HepG2 (cell line): Measurements from ENCODE around the gene SNCG. TPM values are rescaled to one million over a fixed set of nuclear protein-coding genes. Genes with fewer than 3 reads are reported as not detected.

Source experiments
- BRD4 ChIP-seq: sonication (generic); formaldehyde crosslinking; IDR thresholded peaks from 2 replicates; pipeline ENCODE4 v1.4.0; 2020; ENCODE audit warnings: missing genetic modification reagents
- CTCF ChIP-seq: sonication (generic); formaldehyde crosslinking; IDR thresholded peaks from 2 replicates; pipeline ENCODE4 v1.5.0; 2020; ENCODE audit warnings: mild to moderate bottlenecking, missing genetic modification reagents, moderate library complexity
- IKZF1 ChIP-seq: fragments of 450-650 bp; IDR thresholded peaks from 2 replicates; pipeline ENCODE4 v1.7.1; 2016
- KDM2A ChIP-seq: sonication (generic); formaldehyde crosslinking; IDR thresholded peaks from 2 replicates; pipeline ENCODE4 v1.4.0; 2020; ENCODE audit warnings: low read depth, missing genetic modification reagents, borderline replicate concordance
- SMAD1 ChIP-seq: sonication (generic); formaldehyde crosslinking; IDR thresholded peaks from 2 replicates; pipeline ENCODE4 v1.4.0; 2020; ENCODE audit warnings: missing genetic modification reagents, low read depth, mild to moderate bottlenecking, borderline replicate concordance
- STAG1 ChIP-seq: sonication (generic); formaldehyde crosslinking; IDR thresholded peaks from 2 replicates; pipeline ENCODE4 v1.4.0; 2020; ENCODE audit warnings: missing genetic modification reagents
- ZNF660 ChIP-seq: sonication (generic); formaldehyde crosslinking; IDR thresholded peaks from 2 replicates; pipeline ENCODE4 v1.5.1; 2020; ENCODE audit warnings: mild to moderate bottlenecking, low read depth, missing genetic modification reagents, borderline replicate concordance
- polyA plus RNA-seq, 8 experiments: library from polyadenylated mRNA; depleted of rRNA in 3 of 8; stranded (reverse) in 7 of 8; unstranded in 1 of 8; fragments of >200 nt; fragmentation: Illumina TruSeq in 4 of 8; extraction: Trizol in 4 of 8; gene quantifications; 2 replicates each; pipeline versions ENCODE4 v1.2.1 to v1.2.3, GENCODE V29; 2011 to 2016; ENCODE audit warnings: low read depth in 4 of 8, missing spikeins in 1 of 8, mixed read lengths in 1 of 8; ENCODE audit not compliant: insufficient read depth in 1 of 8
- total RNA-seq, 5 experiments: library from RNA; depleted of rRNA; stranded (reverse); fragments of >200 nt; fragmentation: Illumina TruSeq; extraction: Trizol; gene quantifications; 2 replicates each; pipeline ENCODE4 v1.2.3, GENCODE V29; 2016; ENCODE audit warnings: low read depth in 1 of 5
- TF ChIP-seq, protein P1 (sequence below): sonication (generic); formaldehyde crosslinking; conservative IDR thresholded peaks from 2 replicates; pipeline ENCODE4 v1.8.0; 2022; ENCODE audit warnings: missing genetic modification reagents
- TF ChIP-seq, protein P2 (sequence below): IDR thresholded peaks from 2 replicates; pipeline ENCODE4 v1.6.1; 2016; ENCODE audit warnings: missing compliant biosample characterization, missing genetic modification reagents, borderline replicate concordance

SNCG gene
- total and polyA plus RNA-seq, 2 of the 13 experiments (the other 11 are each of a cell fraction or from before 2014, with no cell fraction given): 0.22 to 0.91 TPM

DNA sequence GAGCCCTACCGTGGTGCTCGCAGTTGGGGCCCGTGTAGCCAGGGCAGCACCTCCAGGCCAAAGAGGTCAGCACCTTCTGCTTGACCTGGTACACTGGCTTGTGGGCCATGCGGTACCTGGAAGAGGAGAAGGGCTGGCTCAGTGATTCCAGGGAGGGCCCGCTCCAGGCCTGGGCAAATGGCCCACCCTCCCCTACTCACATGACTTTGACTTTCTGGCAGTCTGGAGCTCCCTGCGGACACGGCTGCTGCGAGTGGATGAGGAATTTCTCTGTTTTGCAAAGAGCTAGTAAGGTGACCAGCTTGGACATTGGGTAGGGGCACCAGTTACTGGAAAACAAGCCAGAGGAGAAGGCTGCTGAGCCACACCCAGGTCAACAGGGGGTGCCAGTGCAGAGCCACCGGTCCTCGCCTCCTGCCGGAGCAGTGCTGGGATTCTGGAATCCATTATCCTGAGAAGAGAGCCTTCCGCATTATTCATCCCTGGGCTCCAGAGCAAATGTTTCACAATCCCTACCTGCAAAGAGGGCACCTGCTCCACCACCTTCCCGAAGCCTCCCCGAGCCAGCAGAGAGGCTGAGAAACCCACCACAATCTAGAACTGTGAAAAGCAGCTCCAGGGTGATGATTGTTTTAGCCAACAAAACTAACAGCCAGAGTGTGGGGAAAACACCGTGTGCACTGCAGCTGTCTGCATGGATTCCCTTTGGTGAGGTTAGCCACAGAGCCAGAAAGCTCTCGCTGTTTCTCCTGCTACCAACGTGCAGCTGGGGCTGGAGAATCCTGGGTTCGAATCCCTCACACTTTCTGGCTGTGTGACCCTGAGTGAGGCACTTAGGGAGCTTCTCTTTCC, 12.8 kb upstream of the SNCG start (continued):
- TF ChIP-seq, protein P1, sequence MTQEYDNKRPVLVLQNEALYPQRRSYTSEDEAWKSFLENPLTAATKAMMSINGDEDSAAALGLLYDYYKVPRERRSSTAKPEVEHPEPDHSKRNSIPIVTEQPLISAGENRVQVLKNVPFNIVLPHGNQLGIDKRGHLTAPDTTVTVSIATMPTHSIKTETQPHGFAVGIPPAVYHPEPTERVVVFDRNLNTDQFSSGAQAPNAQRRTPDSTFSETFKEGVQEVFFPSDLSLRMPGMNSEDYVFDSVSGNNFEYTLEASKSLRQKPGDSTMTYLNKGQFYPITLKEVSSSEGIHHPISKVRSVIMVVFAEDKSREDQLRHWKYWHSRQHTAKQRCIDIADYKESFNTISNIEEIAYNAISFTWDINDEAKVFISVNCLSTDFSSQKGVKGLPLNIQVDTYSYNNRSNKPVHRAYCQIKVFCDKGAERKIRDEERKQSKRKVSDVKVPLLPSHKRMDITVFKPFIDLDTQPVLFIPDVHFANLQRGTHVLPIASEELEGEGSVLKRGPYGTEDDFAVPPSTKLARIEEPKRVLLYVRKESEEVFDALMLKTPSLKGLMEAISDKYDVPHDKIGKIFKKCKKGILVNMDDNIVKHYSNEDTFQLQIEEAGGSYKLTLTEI (CRISPR knock-in tag): no peak
- TF ChIP-seq CTCF (CRISPR knock-in tag) (peak; percentile 67), ZNF660 (no peak), BRD4 (CRISPR knock-in tag) (no peak), KDM2A (CRISPR knock-in tag) (peak; percentile 44; the same call in 1 of the 2 replicates), STAG1 (CRISPR knock-in tag) (peak; percentile 61), SMAD1 (CRISPR knock-in tag) (no peak), IKZF1 (no peak)
- TF ChIP-seq, protein P2, sequence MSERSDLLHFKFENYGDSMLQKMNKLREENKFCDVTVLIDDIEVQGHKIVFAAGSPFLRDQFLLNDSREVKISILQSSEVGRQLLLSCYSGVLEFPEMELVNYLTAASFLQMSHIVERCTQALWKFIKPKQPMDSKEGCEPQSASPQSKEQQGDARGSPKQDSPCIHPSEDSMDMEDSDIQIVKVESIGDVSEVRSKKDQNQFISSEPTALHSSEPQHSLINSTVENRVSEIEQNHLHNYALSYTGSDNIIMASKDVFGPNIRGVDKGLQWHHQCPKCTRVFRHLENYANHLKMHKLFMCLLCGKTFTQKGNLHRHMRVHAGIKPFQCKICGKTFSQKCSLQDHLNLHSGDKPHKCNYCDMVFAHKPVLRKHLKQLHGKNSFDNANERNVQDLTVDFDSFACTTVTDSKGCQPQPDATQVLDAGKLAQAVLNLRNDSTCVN (CRISPR knock-in tag): peak; percentile 99
